GM21360 (cell line): ENCODE measurements around the gene ERRFI1.
A peak's percentile ranks its signal among the peaks of the same experiment; 100 is the strongest.
"Not testable (repeated sequence)": the region's sequence is repeated elsewhere in the genome, so short reads cannot be mapped to it uniquely, and the experiment has no call there.

ENCODE experiments used
- ATAC-seq: cut with Tn5 transposase; IDR thresholded peaks from one replicate; pipeline ENCODE4 v1.9.1; 2021; ENCODE audit warnings: mild to moderate bottlenecking, moderate library complexity; ENCODE audit not compliant: unreplicated experiment

Gene ERRFI1, protein sequence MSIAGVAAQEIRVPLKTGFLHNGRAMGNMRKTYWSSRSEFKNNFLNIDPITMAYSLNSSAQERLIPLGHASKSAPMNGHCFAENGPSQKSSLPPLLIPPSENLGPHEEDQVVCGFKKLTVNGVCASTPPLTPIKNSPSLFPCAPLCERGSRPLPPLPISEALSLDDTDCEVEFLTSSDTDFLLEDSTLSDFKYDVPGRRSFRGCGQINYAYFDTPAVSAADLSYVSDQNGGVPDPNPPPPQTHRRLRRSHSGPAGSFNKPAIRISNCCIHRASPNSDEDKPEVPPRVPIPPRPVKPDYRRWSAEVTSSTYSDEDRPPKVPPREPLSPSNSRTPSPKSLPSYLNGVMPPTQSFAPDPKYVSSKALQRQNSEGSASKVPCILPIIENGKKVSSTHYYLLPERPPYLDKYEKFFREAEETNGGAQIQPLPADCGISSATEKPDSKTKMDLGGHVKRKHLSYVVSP

DNA sequence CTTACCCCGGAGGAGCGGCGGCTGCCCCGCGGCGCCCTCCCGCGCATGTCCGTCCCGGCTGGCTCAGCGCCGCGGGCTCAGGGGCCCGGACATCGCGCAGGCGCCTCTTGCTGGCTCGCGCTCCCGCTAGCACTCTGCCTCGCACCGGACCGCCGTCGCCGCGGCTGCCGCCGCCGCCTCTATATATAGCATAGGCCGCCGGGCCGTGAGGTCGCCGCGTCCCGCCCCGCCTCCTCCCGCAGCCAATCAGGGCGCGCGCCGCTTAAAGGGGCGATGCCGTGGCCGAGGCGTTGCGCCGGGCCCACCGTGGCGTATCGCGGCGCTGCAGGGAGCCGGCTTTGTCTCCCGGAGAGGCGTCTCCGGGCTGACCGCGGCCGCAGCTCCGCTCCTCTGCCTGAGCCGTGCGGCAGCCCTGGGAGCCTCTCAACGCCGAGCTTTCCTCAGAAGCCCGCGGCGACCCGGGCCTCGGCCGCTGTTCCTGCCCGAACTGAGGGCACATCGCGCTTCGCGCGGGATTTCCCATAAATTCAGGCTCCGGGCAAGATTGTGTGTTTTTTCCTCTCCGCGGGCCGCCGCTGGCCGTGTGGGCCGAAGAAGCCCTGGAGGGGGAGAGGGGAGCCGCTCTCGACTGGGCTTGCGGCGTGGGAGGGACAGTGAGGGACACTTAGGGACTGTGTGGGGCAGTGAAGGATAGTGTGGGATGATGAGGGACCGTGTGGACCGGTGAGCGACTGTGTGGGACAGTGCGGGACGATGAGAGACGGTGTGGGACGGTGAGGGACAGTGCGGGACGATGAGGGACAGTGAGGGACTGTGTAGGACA lies at the start of gene ERRFI1:
TSS of gene ERRFI1 (minus strand) at position 157 of the 823 bp plus-strand sequence. CDS start 10,690 bp downstream, outside the sequence.
- ATAC-seq = peak; percentile 93

DNA sequence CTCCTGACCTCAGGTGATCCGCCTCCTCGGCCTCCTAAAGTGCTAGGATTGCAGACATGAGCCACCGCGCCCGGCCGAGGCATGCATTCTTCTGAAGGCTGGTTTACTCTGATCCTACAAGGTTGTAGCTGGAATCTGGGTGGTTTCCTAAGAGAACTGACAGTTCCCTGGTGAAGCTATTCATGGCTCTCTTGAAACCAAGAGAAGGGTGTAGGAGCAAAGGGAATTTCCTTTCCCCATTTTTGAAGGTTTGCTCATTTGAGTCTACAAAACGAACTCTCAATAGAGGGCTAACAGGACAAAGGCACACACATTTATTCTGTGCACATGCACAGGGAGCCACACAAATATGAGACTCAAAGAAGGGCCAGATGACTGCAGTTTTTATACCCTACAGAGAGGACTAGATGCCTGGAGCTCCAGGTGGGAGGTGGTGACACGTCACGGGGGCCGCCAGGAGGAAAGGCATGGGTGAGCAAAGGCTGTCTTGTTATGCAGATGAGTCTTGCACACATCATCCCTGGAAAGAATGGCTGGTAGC lies 49.5 kb upstream of the ERRFI1 start:
- ATAC-seq = no peak

DNA sequence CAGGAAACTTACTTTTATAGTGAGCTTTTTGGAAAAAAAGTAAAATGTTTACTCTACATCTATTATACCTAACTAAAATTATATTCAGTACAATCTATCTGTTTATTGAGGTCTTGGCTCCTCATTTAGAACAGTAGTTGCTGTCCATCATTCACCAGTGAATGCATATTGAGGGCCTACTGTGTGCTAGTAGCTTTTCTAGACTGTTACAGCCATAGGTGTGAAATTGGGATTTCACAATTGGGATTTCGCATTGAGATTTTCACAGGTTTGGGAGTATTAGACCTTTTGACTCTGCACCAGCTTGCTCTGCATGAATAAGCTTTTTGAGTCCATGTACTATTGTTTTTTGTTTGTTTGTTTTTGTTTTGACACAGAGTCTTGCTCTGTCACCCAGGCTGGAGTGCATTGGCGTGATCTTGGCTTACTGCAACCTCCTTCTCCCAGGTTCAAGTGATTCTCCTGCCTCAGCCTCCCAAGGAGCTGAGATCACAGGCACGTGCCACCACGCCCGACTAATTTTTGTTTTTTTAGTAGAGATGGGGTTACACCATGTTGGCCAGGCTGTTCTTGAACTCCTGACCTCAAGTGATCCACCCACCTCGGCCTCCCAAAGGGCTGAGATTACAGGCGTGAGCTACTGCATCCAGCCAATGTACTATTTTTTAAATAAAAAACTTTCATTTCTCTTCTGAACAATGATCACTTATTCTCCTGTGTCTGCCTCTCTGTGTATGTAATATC lies 47.2 kb upstream of the ERRFI1 start:
- no peak for ATAC-seq

DNA sequence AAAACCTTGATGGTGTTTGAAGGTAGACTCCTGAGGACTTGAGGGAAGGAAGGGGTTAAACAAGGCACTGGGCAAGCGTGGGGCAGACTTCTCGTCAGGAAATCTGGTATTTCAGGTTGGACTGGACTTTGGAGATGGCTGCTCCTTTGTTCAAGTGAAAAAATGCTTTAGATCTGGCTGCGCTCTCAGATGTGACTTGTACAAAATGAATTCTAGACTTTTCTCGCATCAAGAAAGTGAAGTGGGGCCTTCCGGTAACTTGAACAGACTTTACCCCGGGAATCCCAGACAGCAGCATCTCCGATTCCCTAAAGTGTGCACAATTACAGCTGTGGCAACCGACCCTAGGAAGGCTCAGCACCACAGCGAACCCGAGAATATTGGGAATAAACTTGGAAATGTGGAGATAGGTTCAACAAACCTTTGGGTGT lies 44.3 kb upstream of the ERRFI1 start:
- ATAC-seq = no peak

DNA sequence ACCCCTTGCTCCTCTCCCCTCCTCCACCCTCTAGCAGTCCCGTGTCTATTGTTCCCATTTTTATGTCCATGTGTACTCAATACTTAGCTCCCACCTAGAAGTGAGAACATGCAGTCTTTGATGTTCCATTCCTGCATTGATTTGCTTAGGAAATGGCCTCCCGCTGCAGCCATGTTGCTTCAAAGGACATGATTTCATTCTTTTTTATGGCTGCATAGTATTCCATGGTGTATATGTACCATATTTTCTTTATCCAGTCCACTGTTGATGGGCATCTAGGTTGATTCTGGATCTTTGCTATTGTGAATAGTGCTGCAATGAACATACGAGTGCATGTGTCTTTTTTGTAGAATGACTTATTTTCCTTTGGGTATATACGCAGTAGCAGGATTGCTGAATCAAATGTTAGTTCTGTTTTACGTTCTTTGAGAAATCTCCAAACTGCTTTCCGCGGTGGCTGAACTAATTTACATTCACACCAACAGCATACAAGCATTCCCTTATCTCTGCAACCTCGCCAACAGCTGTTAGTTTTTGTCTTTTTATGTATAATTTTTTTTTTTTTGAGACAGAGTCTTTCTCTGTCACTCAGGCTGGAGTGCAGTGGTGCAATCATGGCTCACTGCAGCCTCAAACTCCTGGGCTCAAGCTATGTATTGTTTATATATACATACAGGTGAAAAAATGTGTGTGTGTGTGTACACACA lies 43.7 kb upstream of the ERRFI1 start:
- ATAC-seq = not testable (repeated sequence)

DNA sequence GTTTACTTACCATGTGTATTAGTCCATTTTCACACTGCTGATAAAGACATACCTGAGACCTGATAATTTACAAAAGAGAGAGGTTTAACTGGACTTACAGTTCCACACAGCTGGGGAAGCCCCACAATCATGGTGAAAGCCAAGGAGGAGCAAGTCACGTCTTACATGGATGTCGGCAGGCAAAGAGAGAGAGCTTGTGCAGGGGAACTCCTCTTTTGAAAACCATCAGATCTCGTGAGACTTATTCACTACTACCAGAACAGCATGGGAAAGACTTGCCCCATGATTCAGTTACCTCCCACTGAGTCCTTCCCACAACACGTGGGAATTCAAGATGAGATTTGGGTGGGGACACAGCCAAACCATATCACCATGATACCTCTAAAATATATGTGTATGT lies 39.3 kb upstream of the ERRFI1 start:
- ATAC-seq = no peak

DNA sequence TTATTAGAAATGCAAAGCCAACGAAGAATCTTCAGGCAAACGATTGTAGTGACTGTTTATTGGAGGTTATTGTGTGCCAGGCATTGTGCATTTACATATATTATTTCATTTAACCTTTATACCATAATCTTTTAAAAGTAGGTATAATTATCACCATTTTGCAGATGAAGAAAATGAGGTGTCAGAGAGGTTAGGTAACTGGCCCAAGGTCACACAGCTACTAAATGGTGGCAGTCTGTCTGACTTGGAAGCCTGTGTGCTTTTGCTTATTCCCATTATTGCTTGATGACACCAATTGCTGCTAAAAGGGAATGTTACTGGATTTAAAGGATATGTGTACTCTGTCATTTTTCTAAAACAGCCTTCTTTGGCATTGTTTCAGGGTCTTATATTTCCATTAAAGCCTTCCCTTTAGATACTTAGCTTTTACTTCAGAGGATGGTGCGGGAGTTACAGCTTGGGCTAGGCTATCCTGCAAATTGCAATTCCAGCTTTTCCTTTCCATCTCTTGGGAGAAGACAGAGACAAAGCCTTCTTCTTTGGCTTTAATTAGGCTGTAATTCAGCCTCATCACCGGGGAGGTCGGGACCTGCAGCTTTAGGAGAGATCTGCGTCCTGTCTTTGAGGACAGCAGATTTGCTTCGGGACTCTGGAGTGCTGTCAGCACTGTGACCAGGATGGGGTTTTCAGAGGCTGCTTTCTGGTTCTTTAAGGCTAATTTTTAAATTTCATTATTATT lies 37.4 kb upstream of the ERRFI1 start:
- no peak for ATAC-seq

DNA sequence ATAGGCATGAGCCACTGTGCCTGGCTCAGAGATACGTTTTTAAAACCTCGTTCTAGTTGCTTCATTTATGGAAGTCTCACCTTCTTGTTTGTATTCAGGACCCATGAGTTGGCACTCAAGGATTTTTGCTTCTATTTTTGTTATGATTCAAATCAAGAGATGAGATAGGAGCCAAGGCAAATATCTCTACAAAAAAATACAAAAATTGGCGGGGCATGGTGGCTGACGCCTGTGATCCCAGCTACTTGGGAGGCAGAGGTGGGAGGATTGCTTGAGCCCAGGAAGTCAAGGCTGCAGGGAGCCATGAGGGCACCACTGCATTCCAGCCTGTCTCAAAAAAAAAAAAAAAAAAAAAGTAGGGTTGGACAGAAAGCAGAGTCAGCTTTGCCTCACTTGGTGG lies 36.8 kb upstream of the ERRFI1 start:
- ATAC-seq = no peak

DNA sequence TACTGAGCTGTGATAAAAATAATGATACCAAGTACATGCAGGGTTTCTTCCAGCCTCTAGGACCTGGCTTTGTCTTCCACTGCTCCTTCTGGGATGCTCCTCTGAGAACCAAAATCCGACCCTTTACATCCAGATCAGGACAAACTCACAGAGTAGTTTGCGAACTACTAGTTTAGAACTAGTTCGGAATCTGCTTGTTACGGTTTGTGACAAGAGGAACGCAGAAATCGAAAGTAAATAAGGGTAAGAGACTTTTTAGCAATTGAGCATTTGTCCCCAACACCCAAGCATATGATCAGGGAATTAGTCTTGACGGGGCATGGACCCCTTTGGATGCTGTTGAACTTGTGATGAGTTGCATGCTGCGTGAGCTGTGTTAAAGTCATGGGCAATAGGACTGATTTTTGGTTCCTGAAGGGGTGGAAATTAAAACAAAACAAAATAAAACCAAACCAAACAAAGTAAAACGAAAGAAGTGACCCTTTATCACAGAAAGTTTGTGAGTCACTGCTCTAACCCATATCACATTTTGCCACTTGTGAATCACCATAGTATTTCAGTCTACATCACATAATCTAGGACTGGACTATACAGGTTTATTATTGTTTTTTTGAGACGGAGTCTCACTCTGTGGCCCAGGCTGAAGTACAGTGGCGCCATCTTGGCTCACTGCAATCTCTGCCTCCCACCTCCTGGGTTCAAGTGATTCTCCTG lies 35.7 kb upstream of the ERRFI1 start:
- no peak for ATAC-seq

DNA sequence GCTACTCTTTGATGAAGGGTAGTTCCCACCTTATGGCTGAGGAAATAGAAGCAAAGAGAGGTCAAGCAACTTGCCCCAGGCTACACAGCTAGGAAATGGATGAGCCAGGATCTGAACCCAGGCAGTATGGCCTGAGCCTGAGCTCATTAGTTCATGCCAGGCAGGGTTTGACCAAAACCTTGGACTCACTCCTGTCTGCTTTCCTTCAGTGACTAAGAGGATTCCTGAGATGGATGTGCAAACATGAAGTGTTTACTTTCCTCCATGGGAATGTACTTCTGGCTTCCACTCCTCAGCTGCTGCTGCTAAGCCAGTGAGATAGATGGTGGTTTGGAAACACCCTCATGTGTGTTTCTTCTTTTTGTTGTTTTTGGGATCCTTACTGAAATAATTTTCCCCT lies 35.1 kb upstream of the ERRFI1 start:
- ATAC-seq = no peak

DNA sequence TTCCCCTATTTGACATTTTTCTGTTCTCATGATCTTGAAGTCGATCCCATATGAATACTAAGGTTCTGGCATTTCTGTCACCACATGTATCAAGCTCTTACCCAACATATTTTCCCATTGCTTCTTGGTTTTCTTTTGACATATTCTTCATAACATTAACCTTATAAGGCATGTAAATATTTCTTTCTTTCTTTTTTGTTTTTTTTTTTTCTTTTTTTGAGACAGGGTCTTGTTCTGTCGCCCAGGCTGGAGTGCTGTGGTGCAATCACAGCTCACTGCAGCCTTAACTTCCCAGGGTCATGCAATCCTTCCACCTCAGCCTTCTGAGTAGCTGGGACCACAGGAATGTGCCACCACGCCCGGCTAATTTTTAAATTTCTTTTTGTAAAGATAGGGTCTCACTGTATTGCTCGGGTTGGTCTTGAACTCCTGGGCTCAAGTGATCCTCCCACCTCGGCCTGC lies 33.1 kb upstream of the ERRFI1 start:
- ATAC-seq = no peak

DNA sequence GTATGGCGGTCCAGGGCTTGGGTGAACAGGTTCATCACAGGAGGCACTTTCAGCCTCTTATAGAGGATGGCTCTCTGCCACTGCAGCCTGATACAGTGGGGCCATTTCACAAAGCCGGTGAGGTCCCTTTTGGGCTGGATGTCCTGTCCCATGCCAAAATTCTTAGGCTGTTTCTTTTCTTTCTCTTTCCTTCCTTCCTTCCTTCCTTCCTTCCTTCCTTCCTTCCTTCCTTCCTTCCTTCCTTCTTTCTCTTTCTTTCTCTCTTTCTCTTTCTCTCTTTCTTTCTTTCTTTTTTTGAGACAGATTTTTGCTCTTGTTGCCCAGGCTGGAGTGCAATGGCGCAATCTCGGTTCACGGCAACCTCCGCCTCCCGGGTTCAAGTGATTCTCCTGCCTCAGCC lies 31.7 kb upstream of the ERRFI1 start:
- ATAC-seq = not testable (repeated sequence)

DNA sequence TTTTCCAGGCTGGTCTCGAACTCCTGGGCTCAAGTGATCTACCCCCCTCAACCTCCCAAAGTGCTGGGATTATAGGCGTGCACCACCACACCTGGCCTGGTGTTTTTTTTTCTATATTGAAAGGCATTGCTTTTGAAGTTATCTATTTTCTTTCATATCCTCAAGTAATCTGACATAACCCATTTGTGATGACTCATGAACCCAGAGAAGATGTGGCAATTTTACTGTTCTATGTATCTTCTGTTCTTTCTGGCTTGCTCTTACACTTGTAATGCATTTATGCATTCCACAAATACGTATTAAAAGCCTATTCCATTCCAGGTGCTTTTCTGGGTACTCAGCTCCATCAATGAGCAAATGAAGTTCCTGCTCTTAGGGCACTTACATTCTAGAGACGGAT lies 29.9 kb upstream of the ERRFI1 start:
- ATAC-seq = no peak

DNA sequence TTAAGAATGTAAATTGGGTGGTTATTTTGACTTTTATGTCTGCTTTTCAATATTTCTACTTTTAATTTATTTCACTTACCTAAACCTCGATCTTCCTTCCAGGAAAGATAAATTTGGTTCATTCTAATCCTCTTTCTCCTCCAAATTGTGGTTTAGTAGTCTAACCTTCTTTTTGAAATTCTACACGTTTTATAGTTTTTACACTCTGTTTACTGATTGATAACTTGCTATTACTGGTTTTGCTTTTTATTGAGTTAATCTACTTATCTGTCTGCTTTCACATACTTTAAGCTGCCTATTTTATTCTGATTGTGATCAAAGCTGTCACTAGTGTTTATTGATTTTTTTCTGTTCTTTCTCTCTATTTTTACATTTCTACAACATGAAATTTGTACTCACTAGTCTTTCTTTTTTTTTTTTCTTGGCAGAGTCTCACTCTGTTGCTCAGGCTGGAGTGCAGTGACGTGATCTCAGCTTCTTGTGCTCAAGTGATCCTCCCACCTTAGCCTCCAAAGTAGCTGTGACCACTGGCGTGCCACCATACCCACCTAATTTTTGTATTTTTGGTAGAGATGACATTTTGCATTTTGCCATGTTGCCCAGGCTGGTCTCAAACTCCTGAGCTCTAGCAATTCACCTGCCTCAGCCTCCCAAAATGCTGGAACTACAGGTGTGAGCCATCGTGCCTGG lies 27.9 kb upstream of the ERRFI1 start:
- no peak for ATAC-seq

DNA sequence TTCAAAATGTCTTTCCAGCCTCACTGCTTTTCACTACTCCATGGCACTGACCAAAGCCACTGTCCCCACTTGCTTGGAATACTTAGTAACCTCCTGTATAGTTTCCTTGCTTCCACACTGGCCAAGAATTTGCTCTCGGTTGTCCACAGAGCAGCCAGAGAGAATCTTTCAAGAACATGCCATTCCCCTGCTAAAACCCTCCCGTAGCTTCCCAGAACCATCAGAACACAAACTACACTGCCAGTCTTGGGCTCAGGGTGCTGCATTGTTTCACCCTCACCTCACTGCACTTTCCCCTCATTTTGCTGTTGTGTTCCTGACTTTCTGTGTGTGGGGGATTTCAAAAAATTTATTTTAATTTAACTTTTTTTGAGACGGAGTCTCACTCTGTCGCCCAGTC lies 25.5 kb upstream of the ERRFI1 start:
- ATAC-seq = no peak

DNA sequence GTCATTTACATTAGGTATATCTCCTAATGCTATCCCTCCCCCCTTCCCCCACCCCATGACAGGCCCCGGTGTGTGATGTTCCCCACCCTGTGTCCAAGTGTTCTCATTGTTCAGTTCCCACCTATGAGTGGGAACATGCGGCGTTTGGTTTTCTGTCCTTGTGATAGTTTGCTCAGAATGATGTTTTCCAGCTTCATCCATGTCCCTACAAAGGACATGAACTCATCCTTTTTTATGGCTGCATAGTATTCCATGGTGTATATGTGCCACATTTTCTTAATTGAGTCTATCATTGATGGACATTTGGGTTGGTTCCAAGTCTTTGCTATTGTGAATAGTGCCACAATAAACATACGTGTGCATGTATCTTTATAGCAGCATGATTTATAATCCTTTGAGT lies 23.1 kb upstream of the ERRFI1 start:
- not testable (repeated sequence) for ATAC-seq

DNA sequence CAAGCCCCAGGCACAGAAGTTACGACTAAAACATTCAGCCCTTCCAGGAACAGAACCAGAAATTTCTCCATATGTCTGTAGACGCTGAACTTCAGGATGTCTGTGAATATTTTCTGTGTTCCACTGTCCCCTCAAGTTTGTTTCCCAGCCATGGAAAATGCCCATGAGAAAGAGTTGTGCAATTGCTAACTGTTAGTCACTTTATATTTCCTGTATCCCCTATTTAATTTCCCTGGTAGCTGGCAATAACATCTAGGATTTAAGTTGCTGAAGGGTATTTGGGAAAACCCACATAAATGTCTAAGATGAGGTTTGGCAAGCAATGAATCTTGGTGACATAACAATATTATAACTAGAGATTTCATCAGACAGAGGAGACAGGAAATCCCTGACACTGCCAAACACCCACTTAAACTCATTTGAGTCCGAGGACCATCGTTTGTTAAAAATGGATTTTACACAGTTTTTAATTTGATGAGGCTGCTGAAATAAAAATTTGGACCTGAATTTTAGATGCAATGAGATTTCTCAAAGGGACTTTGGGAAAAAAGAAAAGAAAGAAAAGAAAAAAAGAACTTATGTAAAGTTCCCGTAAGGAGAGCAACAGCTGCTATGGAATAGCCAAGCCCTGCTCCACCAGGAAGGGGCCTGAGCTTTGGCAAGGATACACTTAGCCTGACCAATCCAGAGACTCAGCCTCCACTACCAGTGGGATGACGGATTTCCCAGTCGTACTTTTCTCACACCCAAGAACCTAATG lies 21.8 kb upstream of the ERRFI1 start:
- ATAC-seq = no peak

DNA sequence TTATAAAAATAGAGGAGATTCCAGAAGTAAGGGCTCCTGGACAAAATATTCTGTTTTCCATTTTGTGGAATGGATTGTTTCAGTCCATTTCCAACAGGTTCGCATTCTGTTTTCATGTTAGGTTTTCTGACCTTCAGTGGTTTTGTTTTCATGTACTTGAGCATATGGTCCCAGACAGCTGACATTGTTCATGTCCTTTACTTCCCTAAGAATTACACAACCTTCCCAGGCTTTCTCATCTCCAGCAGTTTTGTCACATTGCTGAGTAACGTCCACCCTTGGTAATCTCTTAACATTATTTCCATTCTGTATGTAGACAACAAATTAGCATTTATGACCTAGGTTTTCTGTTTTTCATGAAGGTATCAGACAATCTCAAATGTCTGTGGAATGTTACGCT lies 21.0 kb upstream of the ERRFI1 start:
- ATAC-seq = no peak
